DOHH2 (cell line): ENCODE results near the gene VILL.

Source experiments
- EZH2phosphoT487 ChIP-seq: fragments of 200-600 bp; sonication (generic); IDR thresholded peaks from 2 replicates; pipeline ENCODE4 v1.6.1; 2017; ENCODE audit warnings: borderline replicate concordance, mild to moderate bottlenecking, antibody characterized with exemption, low read length, moderate library complexity, mixed read lengths
- TF ChIP-seq, protein P1 (sequence below): fragments of 200-600 bp; sonication (generic); IDR thresholded peaks from one replicate; pipeline ENCODE4 v1.5.1; 2014; ENCODE audit warnings: antibody characterized with exemption, mild to moderate bottlenecking, low read depth, low read length; ENCODE audit not compliant: poor library complexity, severe bottlenecking

DNA sequence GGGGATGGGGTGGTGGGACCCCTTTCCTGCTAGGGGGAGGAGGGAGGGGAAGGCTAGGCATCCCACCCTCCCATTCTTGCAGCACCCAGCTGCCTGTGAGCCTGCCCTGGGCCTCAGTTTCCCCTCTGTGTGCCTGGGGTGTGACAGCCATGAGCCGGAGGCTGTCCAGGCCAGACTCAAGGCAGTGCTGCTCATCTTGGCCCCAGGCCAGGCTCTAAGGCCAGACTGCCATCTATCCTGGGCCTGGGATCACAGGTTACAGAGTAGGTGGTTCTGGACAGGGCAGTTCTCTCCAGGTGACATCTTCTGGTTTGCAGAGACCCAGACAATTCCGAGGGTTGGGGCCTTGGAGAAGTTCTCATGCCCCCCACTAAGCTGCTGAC is 3.3 kb upstream of the VILL start:
- TF ChIP-seq, protein P1, sequence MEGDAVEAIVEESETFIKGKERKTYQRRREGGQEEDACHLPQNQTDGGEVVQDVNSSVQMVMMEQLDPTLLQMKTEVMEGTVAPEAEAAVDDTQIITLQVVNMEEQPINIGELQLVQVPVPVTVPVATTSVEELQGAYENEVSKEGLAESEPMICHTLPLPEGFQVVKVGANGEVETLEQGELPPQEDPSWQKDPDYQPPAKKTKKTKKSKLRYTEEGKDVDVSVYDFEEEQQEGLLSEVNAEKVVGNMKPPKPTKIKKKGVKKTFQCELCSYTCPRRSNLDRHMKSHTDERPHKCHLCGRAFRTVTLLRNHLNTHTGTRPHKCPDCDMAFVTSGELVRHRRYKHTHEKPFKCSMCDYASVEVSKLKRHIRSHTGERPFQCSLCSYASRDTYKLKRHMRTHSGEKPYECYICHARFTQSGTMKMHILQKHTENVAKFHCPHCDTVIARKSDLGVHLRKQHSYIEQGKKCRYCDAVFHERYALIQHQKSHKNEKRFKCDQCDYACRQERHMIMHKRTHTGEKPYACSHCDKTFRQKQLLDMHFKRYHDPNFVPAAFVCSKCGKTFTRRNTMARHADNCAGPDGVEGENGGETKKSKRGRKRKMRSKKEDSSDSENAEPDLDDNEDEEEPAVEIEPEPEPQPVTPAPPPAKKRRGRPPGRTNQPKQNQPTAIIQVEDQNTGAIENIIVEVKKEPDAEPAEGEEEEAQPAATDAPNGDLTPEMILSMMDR: no peak
- no peak for TF ChIP-seq EZH2phosphoT487
